RWPE2 (cell line): Measurements from ENCODE around the gene B3GNT9.
A peak's percentile ranks its signal among the peaks of the same experiment; 100 is the strongest.

Source experiments
- ATAC-seq: fragments of 200-7000 bp; cut with Tn5 transposase; 3 replicates; pipeline ENCODE4 v1.9.1; 2021; ENCODE audit warnings: low read depth
- DNase-seq: peaks from one replicate; pipeline ENCODE4 v3.0.0-alpha.2; 2020; ENCODE audit warnings: low spot score
- H3K27ac ChIP-seq: fragments of 450-650 bp; 2 replicates; pipeline ENCODE4 v1.5.1; 2017; ENCODE audit warnings: mild to moderate bottlenecking; ENCODE audit not compliant: poor library complexity, severe bottlenecking
- H3K27me3 ChIP-seq: fragments of 250-450 bp; sonication (Bioruptor Pico); 2 replicates; pipeline ENCODE4 v1.5.1; 2021; ENCODE audit warnings: mild to moderate bottlenecking, moderate library complexity; ENCODE audit not compliant: insufficient read depth, poor library complexity, severe bottlenecking
- H3K36me3 ChIP-seq: fragments of 250-450 bp; sonication (Bioruptor Pico); 2 replicates; pipeline ENCODE4 v1.5.1; 2020; ENCODE audit warnings: low read depth, mild to moderate bottlenecking, moderate library complexity
- H3K4me1 ChIP-seq: fragments of 250-450 bp; sonication (Bioruptor Pico); 2 replicates; pipeline ENCODE4 v1.5.1; 2021; ENCODE audit warnings: mild to moderate bottlenecking, moderate library complexity; ENCODE audit not compliant: insufficient read depth, poor library complexity, severe bottlenecking
- H3K4me3 ChIP-seq: fragments of 250-450 bp; sonication (Bioruptor Pico); 2 replicates; pipeline ENCODE4 v1.5.1; 2021; ENCODE audit warnings: mild to moderate bottlenecking, moderate library complexity; ENCODE audit not compliant: severe bottlenecking
- H3K9me3 ChIP-seq: fragments of 250-450 bp; sonication (Bioruptor Pico); 2 replicates; pipeline ENCODE4 v1.5.1; 2021; ENCODE audit warnings: mild to moderate bottlenecking, moderate library complexity; ENCODE audit not compliant: severe bottlenecking
- CTCF ChIP-seq: fragments of 450-650 bp; IDR thresholded peaks from one replicate; pipeline ENCODE4 v1.5.1; 2017; ENCODE audit warnings: mild to moderate bottlenecking, moderate library complexity; ENCODE audit not compliant: poor library complexity, severe bottlenecking

B3GNT9 gene

GRCh38 chr16:67185651-67186134, 34.9 kb upstream of the B3GNT9 start:
- DNase-seq: no peak
- no peak overlapping the region for H3K27ac ChIP-seq
- H3K27me3 ChIP-seq: no peaks in the 10 kb centered on the region
- H3K36me3 ChIP-seq: no peaks in the 10 kb centered on the region
- no peak overlapping the region for H3K4me3 ChIP-seq
- no peak for ATAC-seq
- peak; percentile 73 for TF ChIP-seq CTCF
- no peaks in the 10 kb centered on the region for H3K9me3 ChIP-seq
- H3K4me1 ChIP-seq: peaks cover 5% of the 10 kb centered on the region

- H3K36me3 ChIP-seq: no peaks in the 10 kb centered on the region
- TF ChIP-seq CTCF: peak; percentile 89
- ATAC-seq (peak; percentile 51), DNase-seq (peak; percentile 91)
- H3K4me3 ChIP-seq: no peak overlapping the region
- H3K27me3 ChIP-seq: no peaks in the 10 kb centered on the region
- H3K4me1 ChIP-seq: peaks cover 5% of the 10 kb centered on the region
- no peak overlapping the region for H3K27ac ChIP-seq
- no peaks in the 10 kb centered on the region for H3K9me3 ChIP-seq
Observed at GRCh38 chr16:67184995-67185650, 34.3 kb upstream of the B3GNT9 start.

- peak; percentile 14 for ATAC-seq
- H3K27me3 ChIP-seq: no peaks in the 10 kb centered on the region
- no peak for TF ChIP-seq CTCF
- H3K4me1 ChIP-seq: peaks cover 5% of the 10 kb centered on the region
- peak overlapping the region; percentile 89 for H3K4me3 ChIP-seq
- H3K27ac ChIP-seq: peak overlapping the region; percentile 66
- no peaks in the 10 kb centered on the region for H3K36me3 ChIP-seq
- DNase-seq: no peak
- no peaks in the 10 kb centered on the region for H3K9me3 ChIP-seq
Observed at GRCh38 chr16:67184453-67184994, 33.7 kb upstream of the B3GNT9 start.

GRCh38 chr16:67183627-67184452, 33.0 kb upstream of the B3GNT9 start, which contains the start of gene MATCAP1:
Gene MATCAP1 (minus strand): TSS chr16:67183963. CDS start chr16:67180610, 3,353 bp downstream.
- TF ChIP-seq CTCF: no peak
- no peaks in the 10 kb centered on the region for H3K36me3 ChIP-seq
- H3K27ac ChIP-seq: peak within 1 kb of the TSS; percentile 66
- peak within 1 kb of the TSS; percentile 89 for H3K4me3 ChIP-seq
- ATAC-seq (peak; percentile 79), DNase-seq (peak; percentile 98)
- no peaks in the 10 kb centered on the region for H3K9me3 ChIP-seq
- no peaks in the 10 kb centered on the region for H3K27me3 ChIP-seq
- H3K4me1 ChIP-seq: peaks cover 5% of the 10 kb centered on the region
